Kasumi-1 (cell line): ENCODE results near the gene ITLN1.
"Not testable (repeated sequence)": the region's sequence is repeated elsewhere in the genome, so short reads cannot be mapped to it uniquely, and the experiment has no call there.

Experiments
- DNase-seq, 2 experiments: peaks; one replicate each; lab custom pipeline; 2025; lab: John Stamatoyannopoulos, UW

The ITLN1 gene

GRCh38 chr1:160883581-160884513 lies 1.1 kb downstream of the ITLN1 start:
- DNase-seq = no peak

DNA sequence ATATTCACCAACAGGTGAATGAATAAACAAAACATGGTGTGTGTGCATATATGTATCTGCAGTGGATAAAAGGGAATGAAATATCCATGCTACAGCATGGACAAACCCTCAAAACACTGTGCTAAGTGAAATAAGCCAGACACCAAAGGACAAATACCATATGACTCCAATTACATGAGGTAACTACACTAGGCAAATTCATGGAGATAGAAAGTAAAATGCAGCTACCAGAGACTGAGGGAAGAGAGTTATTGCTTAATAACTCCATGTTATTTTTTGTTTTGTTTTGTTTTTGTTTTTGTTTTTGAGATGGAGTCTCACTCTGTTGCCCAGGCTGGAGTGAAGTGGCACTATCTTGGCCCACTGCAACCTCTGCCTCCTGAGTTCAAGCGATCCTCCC lies 2.4 kb downstream of the ITLN1 start:
- no peak for DNase-seq

- DNase-seq = not testable (repeated sequence)
These were observed 3.7 kb downstream of the ITLN1 start for GRCh38 chr1:160881264-160881663.

GRCh38 chr1:160880216-160880615 lies 4.8 kb downstream of the ITLN1 start:
- no peak for DNase-seq

- no peak for DNase-seq
These were observed 5.9 kb downstream of the ITLN1 start for GRCh38 chr1:160879056-160879455.

DNA sequence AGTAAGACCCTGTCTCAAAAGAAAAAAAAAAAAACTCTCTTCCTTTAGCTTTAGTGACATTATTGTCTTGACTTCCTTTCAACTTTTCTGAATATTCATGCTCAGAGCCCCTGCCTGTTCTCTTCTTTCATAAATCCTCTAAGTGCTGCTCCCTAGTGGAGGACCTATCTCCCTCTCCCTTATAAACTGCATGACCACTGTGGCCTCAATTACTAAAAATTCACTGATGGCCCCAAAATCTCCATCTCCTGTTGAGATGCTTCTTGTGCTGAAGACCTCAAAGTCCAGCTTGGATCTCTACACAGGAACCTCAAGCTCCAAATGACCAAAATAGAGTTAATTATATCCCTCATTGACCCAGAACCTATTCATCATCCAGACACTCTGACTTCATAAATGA lies 7.8 kb downstream of the ITLN1 start:
- DNase-seq = peak; percentile 59 to 83

DNA sequence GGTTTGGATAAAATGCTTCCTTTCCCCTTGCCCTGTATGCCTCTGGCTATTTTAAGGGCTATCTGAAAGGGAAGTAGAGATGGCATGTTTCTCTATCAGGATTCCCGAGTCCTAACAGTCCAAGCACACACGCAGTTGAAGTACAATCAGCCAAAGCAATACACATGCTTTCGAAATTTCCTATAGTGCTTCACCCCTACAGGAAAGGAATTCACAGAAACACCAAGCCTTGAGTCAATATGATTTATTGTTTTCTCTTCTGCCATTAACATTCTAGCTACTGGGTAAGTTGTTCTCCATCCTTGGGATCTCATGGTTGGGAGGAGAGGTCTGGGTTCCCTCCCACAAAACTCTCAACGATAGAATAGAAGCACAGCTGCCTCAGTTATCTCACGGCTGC lies 8.7 kb downstream of the ITLN1 start:
- DNase-seq = no peak

GRCh38 chr1:160875591-160875990 lies 9.4 kb downstream of the ITLN1 start:
- DNase-seq = not testable (repeated sequence)

GRCh38 chr1:160874935-160875334 lies 10.0 kb downstream of the ITLN1 start:
- DNase-seq = no peak

DNA sequence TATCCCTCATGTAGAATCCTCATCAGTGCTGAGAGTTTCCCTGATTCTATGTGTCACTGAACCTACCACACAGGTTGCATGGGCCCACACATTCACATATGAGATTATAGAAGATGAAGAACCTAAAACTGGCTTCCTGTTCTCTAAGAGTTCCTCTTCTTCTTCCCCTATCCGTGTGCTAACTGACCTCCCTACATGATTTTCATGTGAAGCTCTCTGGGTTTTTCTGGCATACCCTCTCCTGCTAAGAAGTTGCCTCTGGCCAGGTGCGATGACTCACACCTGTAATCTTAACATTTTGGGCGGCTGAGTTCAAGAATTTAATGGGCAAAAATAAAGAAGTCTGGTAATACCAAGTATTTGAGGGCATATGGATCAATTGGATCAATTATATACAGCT lies 16.8 kb downstream of the ITLN1 start:
- peak; percentile 50 to 62 for DNase-seq

DNA sequence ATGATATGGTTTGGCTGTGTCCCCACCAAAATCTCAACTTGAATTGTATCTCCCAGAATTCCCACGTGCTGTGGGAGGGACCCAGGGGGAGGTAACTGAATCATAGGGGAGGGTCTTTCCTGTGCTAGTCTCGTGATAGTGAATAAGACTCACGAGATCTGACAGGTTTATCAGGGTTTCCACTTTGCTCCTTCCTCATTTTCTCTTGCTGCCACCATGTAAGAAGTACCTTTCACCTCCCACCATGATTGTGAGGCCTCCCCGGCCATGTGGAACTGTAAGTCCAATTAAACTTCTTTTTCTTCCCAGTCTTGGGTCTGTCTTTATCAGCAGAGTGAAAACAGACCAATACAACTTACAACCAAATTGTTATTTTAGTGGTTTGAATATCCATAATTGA lies 17.3 kb downstream of the ITLN1 start:
- DNase-seq = peak in 1 of 2 experiments; percentile 11

DNA sequence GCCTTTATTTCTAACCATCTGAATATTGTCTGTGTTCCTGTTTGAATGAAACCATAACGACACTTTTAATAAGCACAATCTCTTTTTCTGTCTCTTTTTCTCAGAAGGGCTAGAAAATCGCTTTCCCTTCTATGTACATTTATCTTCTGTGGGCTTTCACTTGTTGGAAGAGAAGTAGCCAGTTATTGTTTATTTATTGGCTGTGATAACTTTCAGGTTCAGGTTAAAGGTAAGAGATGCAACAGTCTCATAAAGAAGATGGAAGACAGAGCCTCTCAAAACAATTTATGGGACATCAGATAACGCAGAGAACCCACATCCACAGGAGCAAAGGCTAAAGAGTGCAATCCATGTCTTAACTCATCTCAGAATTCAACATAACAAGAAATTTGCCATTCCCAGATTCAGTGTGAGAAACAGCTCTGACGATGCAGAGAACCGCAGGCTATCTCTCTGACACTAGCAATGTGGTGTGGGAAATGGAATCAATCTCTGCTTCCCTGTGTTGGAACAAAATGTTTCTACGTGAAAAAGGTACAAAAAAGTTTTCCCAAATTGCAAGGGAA lies 18.2 kb downstream of the ITLN1 start:
- no peak for DNase-seq

DNA sequence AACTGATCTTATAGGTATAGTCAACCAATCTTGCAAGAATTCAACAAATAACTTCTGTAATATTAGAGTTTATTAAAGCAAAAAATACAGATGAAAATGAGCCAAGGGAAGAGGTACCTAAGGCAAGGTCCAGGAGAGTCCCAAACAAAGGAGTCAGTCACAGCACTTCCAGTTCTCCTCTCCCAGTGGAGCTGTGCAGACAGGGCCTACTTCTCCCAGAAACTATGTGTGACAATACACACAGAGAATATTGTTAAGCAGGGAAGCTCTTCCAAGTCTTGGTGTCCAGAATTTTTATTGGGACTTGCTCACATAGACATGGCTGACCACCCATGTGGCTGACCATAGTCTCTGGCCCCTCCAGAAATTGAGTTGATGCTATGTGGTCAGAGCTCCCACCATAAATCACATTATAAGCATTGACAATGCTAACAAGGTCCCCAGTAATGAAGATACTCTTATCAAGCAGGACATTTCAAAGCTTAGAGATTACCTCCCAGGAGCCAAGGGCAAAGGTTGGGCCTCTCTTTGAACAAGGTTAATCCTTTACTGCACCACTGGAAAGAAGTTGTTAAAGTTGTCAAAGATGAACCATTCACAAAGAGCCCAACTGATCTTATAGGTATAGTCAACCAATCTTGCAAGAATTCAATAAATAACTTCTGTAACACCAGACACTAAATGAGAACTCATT lies 18.8 kb downstream of the ITLN1 start:
- DNase-seq = no peak

- DNase-seq = no peak
These were observed 19.6 kb downstream of the ITLN1 start for GRCh38 chr1:160865337-160865736.

- no peak for DNase-seq
These were observed 20.8 kb downstream of the ITLN1 start for GRCh38 chr1:160864173-160864572.

DNA sequence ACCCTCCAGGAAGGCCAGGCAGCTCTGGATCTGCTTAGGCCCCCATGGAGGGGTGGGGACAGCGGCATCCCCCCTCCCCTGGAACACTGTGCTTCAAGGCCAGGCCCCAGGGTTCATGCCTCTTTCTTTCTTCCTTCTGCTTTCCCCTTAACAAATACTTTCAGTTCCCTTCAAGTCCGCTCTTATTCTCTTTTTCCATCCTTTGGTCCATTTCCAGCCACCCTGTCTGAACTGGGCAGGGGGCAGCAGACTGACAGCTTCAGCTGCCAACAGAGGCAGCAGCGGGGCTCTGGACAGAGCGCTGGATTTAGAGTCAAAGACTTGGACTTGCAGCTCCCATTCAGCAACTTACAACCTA lies 21.2 kb downstream of the ITLN1 start:
- DNase-seq = no peak

DNA sequence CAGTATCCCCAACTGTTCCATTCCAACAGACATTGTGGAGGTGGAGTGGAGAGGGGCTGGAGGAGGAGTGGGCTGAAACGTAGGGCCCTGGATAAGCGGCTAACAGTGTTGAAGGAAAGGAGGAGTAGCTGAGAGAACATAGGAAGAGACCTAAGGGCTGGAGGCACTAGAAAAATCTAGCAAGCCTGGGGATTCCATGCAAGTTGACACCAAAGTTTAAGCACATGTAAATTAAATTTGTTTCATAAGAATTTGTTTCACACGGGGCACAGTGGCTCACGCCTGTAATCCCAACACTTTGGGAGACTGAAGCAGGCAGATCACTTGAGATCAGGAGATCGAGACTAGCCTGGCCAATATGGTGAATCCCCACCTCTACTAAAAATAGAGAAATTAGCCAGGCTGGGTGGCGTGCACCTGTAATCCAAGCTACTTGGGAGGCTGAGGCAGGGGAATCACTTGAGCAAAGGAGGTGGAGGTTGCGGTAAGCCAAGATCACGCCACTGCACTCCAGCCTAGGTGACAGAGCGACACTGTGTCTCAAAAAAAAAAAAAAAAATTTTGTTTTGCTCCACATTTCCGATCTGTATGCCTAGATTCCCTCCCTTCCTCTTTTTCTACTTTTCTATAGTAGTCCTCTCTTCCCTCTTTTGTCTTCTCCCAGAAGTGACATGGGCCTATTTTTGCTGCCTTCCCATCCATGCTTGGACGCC lies 21.8 kb downstream of the ITLN1 start:
- peak in 1 of 2 experiments; percentile 32 for DNase-seq

- peak; percentile 95 for DNase-seq
These were observed 22.5 kb downstream of the ITLN1 start, which contains the start of gene CD244 for GRCh38 chr1:160862203-160863060. TSS of gene CD244 (minus strand) at chr1:160862887. CDS start at chr1:160862677, 210 bp downstream.

- DNase-seq = no peak
These were observed 24.0 kb downstream of the ITLN1 start for GRCh38 chr1:160860840-160861505.

GRCh38 chr1:160859166-160859565 lies 25.8 kb downstream of the ITLN1 start:
- peak in 1 of 2 experiments; percentile 10 for DNase-seq

- DNase-seq = no peak
These were observed 26.5 kb downstream of the ITLN1 start for GRCh38 chr1:160858507-160858906.
